H1 (cell line): ENCODE results near the gene CDCA3. TPM values are rescaled to one million over a fixed set of nuclear protein-coding genes. Genes with fewer than 3 reads are reported as not detected.
A peak's percentile ranks its signal among the peaks of the same experiment; 100 is the strongest.

Experiments
- CTCF ChIA-PET: fragments of 300-600 bp; sonication (Branson Sonifier 250); formaldehyde crosslinking; loops from one replicate; lab custom pipeline; 2021; ENCODE audit not compliant: partially characterized antibody; lab: Charles Lee
- POLR2A ChIA-PET: fragments of 300-600 bp; sonication (Branson Sonifier 250); formaldehyde crosslinking; loops from one replicate; lab custom pipeline; 2021; ENCODE audit warnings: inconsistent platforms; ENCODE audit not compliant: partially characterized antibody; lab: Charles Lee
- DNase-seq, 2 experiments: peaks; one replicate each; pipeline versions ENCODE4 v3.0.0 to v3.0.0-alpha.2; 2010 to 2022; ENCODE audit warnings: low spot score in 2 of 2, low read depth in 1 of 2, mixed read lengths in 1 of 2
- FAIRE-seq: peaks from 2 replicates; lab custom pipeline; 2011; peaks lifted over from hg19 to GRCh38; lab: Jason Lieb, UNC
- H2AFZ ChIP-seq: 2 replicates; pipeline ENCODE4 v1.8.1; 2012; ENCODE audit warnings: low read length, inconsistent platforms
- H2AK5ac ChIP-seq: 2 replicates; pipeline ENCODE4 v1.6.1; 2013; ENCODE audit warnings: low read depth, low read length
- H2BK120ac ChIP-seq: replicated peaks from 2 replicates; pipeline ENCODE3; 2013; ENCODE audit warnings: low read depth, low read length, inconsistent platforms
- H2BK12ac ChIP-seq: 2 replicates; pipeline ENCODE4 v1.6.1; 2013; ENCODE audit warnings: low read depth, low read length
- H2BK15ac ChIP-seq: 2 replicates; pipeline ENCODE4 v1.6.1; 2013; ENCODE audit warnings: low read length
- H2BK20ac ChIP-seq: 2 replicates; pipeline ENCODE4 v1.6.1; 2013; ENCODE audit warnings: low read length
- H2BK5ac ChIP-seq: 2 replicates; pipeline ENCODE4 v1.6.1; 2013; ENCODE audit warnings: low read depth, low read length
- H3K14ac ChIP-seq: 2 replicates; pipeline ENCODE4 v1.6.1; 2013; ENCODE audit warnings: inconsistent platforms; ENCODE audit not compliant: insufficient read length
- H3K18ac ChIP-seq: 2 replicates; pipeline ENCODE4 v1.6.1; 2013; ENCODE audit warnings: low read length; ENCODE audit errors: extremely low read depth
- H3K23ac ChIP-seq: 2 replicates; pipeline ENCODE4 v1.6.1; 2013; ENCODE audit warnings: inconsistent platforms; ENCODE audit not compliant: insufficient read length
- H3K23me2 ChIP-seq: 2 replicates; pipeline ENCODE4 v1.6.1; 2013; ENCODE audit warnings: low read depth, low read length
- H3K27ac ChIP-seq: 2 replicates; pipeline ENCODE4 v1.6.1; 2011; ENCODE audit warnings: low read depth, low read length, inconsistent platforms
- H3K27me3 ChIP-seq, 4 experiments: replicated peaks in 1 of 4; 1 replicate in 1 of 4; 2 replicates in 3 of 4; pipeline versions ENCODE4 v1.6.1 to v1.8.1; 2011 to 2013; ENCODE audit warnings: low read length in 3 of 4, mild to moderate bottlenecking in 3 of 4, inconsistent platforms in 2 of 4, mixed read lengths in 2 of 4, moderate library complexity in 1 of 4; ENCODE audit not compliant: control insufficient read depth in 3 of 4, insufficient read depth in 3 of 4; ENCODE audit errors: extremely low read depth in 1 of 4
- H3K36me3 ChIP-seq, 4 experiments: 2 replicates each; pipeline versions ENCODE4 v1.6.1 to v1.8.1; 2011 to 2013; ENCODE audit warnings: mild to moderate bottlenecking in 4 of 4, low read length in 3 of 4, moderate library complexity in 2 of 4, control low read depth in 1 of 4, inconsistent platforms in 1 of 4; ENCODE audit not compliant: insufficient read depth in 4 of 4, control insufficient read depth in 2 of 4
- H3K4ac ChIP-seq: replicated peaks from 2 replicates; pipeline ENCODE3; 2013; ENCODE audit warnings: low read length, low read depth, mixed read lengths, inconsistent platforms; ENCODE audit not compliant: insufficient read length
- H3K4me1 ChIP-seq, 4 experiments: replicated peaks in 1 of 4; 1 replicate in 1 of 4; 2 replicates in 3 of 4; pipeline versions ENCODE4 v1.6.1 to v1.8.1; 2011 to 2013; ENCODE audit warnings: low read length in 3 of 4, inconsistent platforms in 2 of 4, mixed read lengths in 1 of 4; ENCODE audit not compliant: insufficient read depth in 4 of 4, control insufficient read depth in 3 of 4
- H3K4me2 ChIP-seq, 2 experiments: 2 replicates each; pipeline versions ENCODE4 v1.6.1 to v1.8.1; 2011 to 2013; ENCODE audit warnings: low read depth in 2 of 2, low read length in 2 of 2, control low read depth in 1 of 2, inconsistent platforms in 1 of 2, mild to moderate bottlenecking in 1 of 2; ENCODE audit not compliant: insufficient read depth in 1 of 2
- H3K4me3 ChIP-seq, 4 experiments: fragments of 200-600, 300-600 bp in 1 of 4; sonication (generic), shearing (Covaris generic), sonication (Bioruptor Twin) in 1 of 4; 2 replicates each; pipeline versions ENCODE4 v1.5.1 to v1.8.1; 2011 to 2016; ENCODE audit warnings: low read length in 4 of 4, low read depth in 3 of 4, control low read depth in 2 of 4, inconsistent platforms in 2 of 4, mild to moderate bottlenecking in 2 of 4, mixed read lengths in 1 of 4, moderate library complexity in 1 of 4; ENCODE audit not compliant: insufficient read depth in 2 of 4; ENCODE audit errors: extremely low read depth in 1 of 4
- H3K56ac ChIP-seq: replicated peaks from 2 replicates; pipeline ENCODE3; 2013; ENCODE audit warnings: low read depth, mild to moderate bottlenecking, mixed read lengths, low read length, inconsistent platforms; ENCODE audit not compliant: insufficient read length
- H3K79me1 ChIP-seq: 2 replicates; pipeline ENCODE4 v1.6.1; 2013; ENCODE audit warnings: low read depth, low read length, control low read depth
- H3K79me2 ChIP-seq, 2 experiments: 2 replicates each; pipeline versions ENCODE4 v1.6.1 to v1.8.1; 2012 to 2013; ENCODE audit warnings: low read length in 2 of 2, mild to moderate bottlenecking in 2 of 2, inconsistent platforms in 1 of 2; ENCODE audit not compliant: insufficient read depth in 2 of 2, control insufficient read depth in 1 of 2
- H3K9ac ChIP-seq, 4 experiments: replicated peaks in 1 of 4; 1 replicate in 1 of 4; 2 replicates in 3 of 4; pipeline versions ENCODE4 v1.6.1 to v1.8.1; 2011 to 2013; ENCODE audit warnings: low read depth in 3 of 4, low read length in 3 of 4, control low read depth in 2 of 4, mild to moderate bottlenecking in 2 of 4, moderate library complexity in 2 of 4, inconsistent platforms in 1 of 4; ENCODE audit errors: extremely low read depth in 1 of 4
- H3K9me3 ChIP-seq, 2 experiments: 2 replicates each; pipeline versions ENCODE4 v1.6.1 to v1.8.1; 2012 to 2013; ENCODE audit warnings: mild to moderate bottlenecking in 2 of 2, moderate library complexity in 2 of 2, control low read depth in 1 of 2, inconsistent platforms in 1 of 2, low read depth in 1 of 2, low read length in 1 of 2, mixed read lengths in 1 of 2; ENCODE audit not compliant: insufficient read depth in 2 of 2
- H4K20me1 ChIP-seq, 2 experiments: replicated peaks in 1 of 2; 2 replicates each; pipeline versions ENCODE3 to v1.8.1; 2011 to 2013; ENCODE audit warnings: inconsistent platforms in 2 of 2, low read length in 2 of 2, mild to moderate bottlenecking in 1 of 2; ENCODE audit not compliant: insufficient read depth in 2 of 2, control insufficient read depth in 1 of 2
- H4K5ac ChIP-seq: 2 replicates; pipeline ENCODE4 v1.6.1; 2013; ENCODE audit warnings: low read length, low read depth, mixed read lengths, inconsistent platforms; ENCODE audit not compliant: insufficient read length
- H4K8ac ChIP-seq: 2 replicates; pipeline ENCODE4 v1.8.0; 2013; ENCODE audit warnings: mild to moderate bottlenecking, moderate library complexity, low read length, inconsistent platforms; ENCODE audit not compliant: insufficient read depth; ENCODE audit errors: extremely low read depth
- H4K91ac ChIP-seq: replicated peaks from 2 replicates; pipeline ENCODE3; 2013; ENCODE audit warnings: low read length, mixed read lengths, inconsistent platforms; ENCODE audit not compliant: insufficient read length
- HDAC2 ChIP-seq, 2 experiments: fragments of 300-600 bp in 1 of 2; sonication (generic) in 1 of 2; IDR thresholded peaks; 2 replicates each; pipeline ENCODE4 v1.6.1; 2011 to 2012; ENCODE audit warnings: low read depth in 2 of 2, low read length in 2 of 2, mild to moderate bottlenecking in 2 of 2, moderate library complexity in 2 of 2, borderline replicate concordance in 1 of 2, inconsistent platforms in 1 of 2
- KDM5A ChIP-seq: fragments of 200-600 bp; IDR thresholded peaks from 2 replicates; pipeline ENCODE4 v1.7.1; 2012; ENCODE audit warnings: mild to moderate bottlenecking, low read length, inconsistent platforms, mixed read lengths
- MAFK ChIP-seq: IDR thresholded peaks from 2 replicates; pipeline ENCODE4 v1.6.1; 2012; ENCODE audit warnings: low read depth, mild to moderate bottlenecking, improper control_type of control experiment, low read length
- WGBS, 2 experiments: shearing (Covaris generic) in 1 of 2; methylation state at CpG; one replicate each; pipeline versions ENCODE4 v1.1.6 to v1.1.7; 2013 to 2015; ENCODE audit warnings: low lambda C conversion rate in 2 of 2, mixed read lengths in 2 of 2, inconsistent platforms in 1 of 2, low coverage in 1 of 2, missing lambda C conversion rate in 1 of 2; ENCODE audit not compliant: insufficient replicate concordance in 2 of 2, insufficient coverage in 1 of 2, insufficient read length in 1 of 2; ENCODE audit errors: extremely low coverage in 1 of 2, missing lambda C conversion rate in 1 of 2; 5-methylcytosine and 5-hydroxymethylcytosine counted together
- long read RNA-seq, 2 experiments: library from RNA in 1 of 2; library from capped mRNA in 1 of 2; stranded (forward); transcript quantifications; one replicate each; pipeline ENCODE4 v2.0.0, GENCODE V29; 2021; ENCODE audit warnings: inconsistent platforms in 1 of 2
- polyA minus RNA-seq, 3 experiments: library from RNA; depleted of rRNA, polyadenylated mRNA; stranded (reverse); fragments of >200 nt; gene quantifications; 1 replicate in 2 of 3; 2 replicates in 1 of 3; pipeline ENCODE4 v1.2.3, GENCODE V29; 2011
- polyA plus RNA-seq, 7 experiments: library from polyadenylated mRNA; depleted of rRNA in 3 of 7; stranded (reverse) in 5 of 7; unstranded in 2 of 7; fragments of >200 nt in 5 of 7; fragments of 200-250 nt in 2 of 7; gene quantifications; 1 replicate in 5 of 7; 2 replicates in 1 of 7; 4 replicates in 1 of 7; pipeline versions ENCODE4 v1.2.1 to v1.2.3, GENCODE V29; 2011 to 2013; ENCODE audit warnings: missing spikeins in 2 of 7, mixed read lengths in 2 of 7
- total RNA-seq: library from RNA; stranded (reverse); fragmentation: NEBNext Ultra II Directional; extraction: Animal tissue kit (Norgen Biotek cat#: 25700); gene quantifications from 2 replicates; pipeline ENCODE4 v1.2.1, GENCODE V29; 2021

Gene CDCA3
- total RNA-seq (47.4 and 47.7 TPM in 2 replicates), polyA plus RNA-seq (2011; rRNA removed) (71.2 and 77.0 TPM in 2 replicates), polyA minus RNA-seq (2011; rRNA and poly(A)+ RNA removed) (21.4 and 28.2 TPM in 2 replicates)
- polyA plus RNA-seq (2011; cell fraction: cytosol; rRNA removed): 75.6 TPM
- 85.8 TPM for polyA plus RNA-seq (2011; cell fraction: nucleus; rRNA removed)
- polyA plus RNA-seq (2012, experiment 1 of 2): 46.7 to 59.8 TPM (median 55.0 TPM) in 4 replicates
- polyA plus RNA-seq (2012, experiment 2 of 2): 40.3 TPM
- polyA plus RNA-seq (2013, experiment 1 of 2): 51.4 TPM
- polyA plus RNA-seq (2013, experiment 2 of 2): 48.1 TPM
- polyA minus RNA-seq (2011; cell fraction: cytosol; rRNA and poly(A)+ RNA removed): 27.6 TPM
- 55.8 TPM for polyA minus RNA-seq (2011; cell fraction: nucleus; rRNA and poly(A)+ RNA removed)
- long read RNA-seq, experiment 1, transcript CDCA3-207 (6 exons, 1,943 nt): major isoform, 19 of 44 reads
- long read RNA-seq, experiment 1, transcript CDCA3-204 (5 exons, 1,327 nt): minor isoform, 8 of 44 reads
- long read RNA-seq, experiment 1, partial matches to known transcripts: 10 of 44 reads
- long read RNA-seq, experiment 1, other reads (novel, unspliced or antisense): 6 of 44 reads
- long read RNA-seq, experiment 2, transcript CDCA3-208 (5 exons, 985 nt): minor isoform, 5 of 64 reads
- long read RNA-seq, experiment 2, transcript CDCA3-207 (6 exons, 1,943 nt): major isoform, 52 of 64 reads
- long read RNA-seq, experiment 2, partial matches to known transcripts: 1 of 64 reads
- long read RNA-seq, experiment 2, other reads (novel, unspliced or antisense): 5 of 64 reads

DNA sequence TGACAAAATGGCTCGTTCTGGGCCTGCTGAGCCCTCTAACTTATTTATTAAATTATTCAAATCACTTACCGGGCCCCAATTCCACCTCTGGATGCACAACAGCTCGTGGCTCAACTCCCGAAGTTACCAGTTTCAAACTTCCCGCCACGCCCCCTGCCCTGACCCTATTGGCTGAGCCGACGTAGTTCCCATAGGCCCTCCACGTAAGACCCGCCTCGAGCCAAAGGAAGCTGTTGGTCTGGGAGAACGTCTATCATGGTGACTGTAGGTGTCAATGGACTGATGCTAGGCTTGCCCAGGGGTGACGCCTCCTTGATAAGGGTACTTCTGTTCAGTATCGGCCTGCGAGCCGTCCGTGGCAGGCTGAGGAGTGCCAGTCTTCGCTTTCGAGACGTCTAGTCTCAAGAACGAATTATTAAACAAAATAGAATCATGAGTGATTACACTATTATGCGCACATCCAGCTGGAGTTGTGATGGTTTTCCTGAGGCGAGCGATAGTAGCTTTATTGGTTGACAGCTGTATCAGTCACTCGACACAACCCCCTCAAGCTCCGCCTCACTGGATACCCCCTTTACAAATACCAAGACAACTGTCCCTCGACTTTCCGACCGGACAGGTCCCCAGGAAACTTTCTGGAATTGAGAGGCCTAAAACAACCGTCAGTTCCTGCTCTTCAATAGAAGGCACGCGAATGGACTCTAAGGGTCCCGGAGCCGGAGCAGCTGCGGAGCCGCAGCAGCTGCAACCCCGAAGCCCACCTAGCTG, at the start of gene CDCA3:
CDCA3 (minus strand) TSS at position 134 of the 768 bp plus-strand sequence. CDS start 334 bp downstream, outside the sequence.
- peak within 1 kb of the TSS; percentile 75 to 84 (median 78) for H3K9ac ChIP-seq
- peak within 1 kb of the TSS; percentile 91 for H2AFZ ChIP-seq
- peak; percentile 96 for FAIRE-seq
- POLR2A ChIA-PET: interaction anchor here (0.6 to 25.7 kb wide), 28 partner anchors 16 to 528 kb away, joined by 3 to 588 read pairs (median 4); partner anchors contain the start of genes C12orf57, COPS7A, ENO2 and GAPDH
- peak within 1 kb of the TSS; percentile 93 for H4K8ac ChIP-seq
- DNase-seq: peak in 1 of 2 experiments; percentile 94
- peak within 1 kb of the TSS; percentile 59 for H3K4ac ChIP-seq
- peaks cover 0 to 29% of the 10 kb centered on the region in 2 experiments; a peak in 2 of 4 replicates for H3K79me2 ChIP-seq
- no peak within 1 kb of the TSS for H2BK120ac ChIP-seq
- H3K27me3 ChIP-seq: no peaks in the 10 kb centered on the region
- H2BK15ac ChIP-seq: 0 out of 2 replicates have a peak within 1 kb of the TSS, but pooled peaks have one; percentile 63
- no peaks in the 10 kb centered on the region for H3K9me3 ChIP-seq
- no peak within 1 kb of the TSS for H3K23ac ChIP-seq
- H3K4me1 ChIP-seq: peaks cover 0 to 14% (median 3%) of the 10 kb centered on the region in 4 experiments; a peak in 5 of 7 replicates
- peak within 1 kb of the TSS; percentile 92 for H4K5ac ChIP-seq
- no peak within 1 kb of the TSS for H2BK20ac ChIP-seq
- H4K91ac ChIP-seq: peak within 1 kb of the TSS; percentile 81
- peak within 1 kb of the TSS; percentile 85 for H3K56ac ChIP-seq
- peak within 1 kb of the TSS; percentile 98 for H3K18ac ChIP-seq
- 2% methylated on average over 36 of the region's 37 CpGs; no CpG with 5 or more reads in 1 of the 2 experiments for WGBS, 2 experiments
- H2AK5ac ChIP-seq: no peak within 1 kb of the TSS
- CTCF ChIA-PET: interaction anchor here (0.5 to 19.8 kb wide), 14 partner anchors 14 to 1004 kb away, joined by 3 to 292 read pairs (median 4); partner anchors contain the start of genes GNB3, MLF2, P3H3 and SPSB2
- peaks cover 2% of the 10 kb centered on the region for H3K79me1 ChIP-seq
- peak within 1 kb of the TSS; percentile 89 for H2BK5ac ChIP-seq
- peak within 1 kb of the TSS; percentile 29; the same call in 1 of the 2 replicates for H2BK12ac ChIP-seq
- peaks cover 9 to 33% (median 23%) of the 10 kb centered on the region in 4 experiments; a peak in 7 of 8 replicates for H3K36me3 ChIP-seq
- H3K4me2 ChIP-seq: peak within 1 kb of the TSS; percentile 65 to 96
- H3K27ac ChIP-seq: peak within 1 kb of the TSS; percentile 77; the same call in 1 of the 2 replicates
- H3K14ac ChIP-seq: peak within 1 kb of the TSS; percentile 57
- peak within 1 kb of the TSS; percentile 79 to 94 (median 88) for H3K4me3 ChIP-seq
- H4K20me1 ChIP-seq: peaks cover 0 to 3% of the 10 kb centered on the region in 2 experiments
- peaks cover 12% of the 10 kb centered on the region for H3K23me2 ChIP-seq
- TF ChIP-seq MAFK (no peak), KDM5A (peak; percentile 80), HDAC2 (IDR thresholded peaks at IDR 0.05; ENCODE audit: borderline replicate concordance in 1 of 2, low read depth in 2 of 2, low read length in 2 of 2) (peak in 1 of 2 experiments; percentile 91; a peak in 1 of 4 replicates)
